Adrenal gland (tissue), 12 donors: ENCODE data around the gene SPATS1. TPM values are rescaled to one million over a fixed set of nuclear protein-coding genes. Genes with fewer than 3 reads are reported as not detected.
A peak's percentile ranks its signal among the peaks of the same experiment; 100 is the strongest.

Experiments
- DNase-seq, 7 donors: peaks; one replicate each; pipeline ENCODE4 v3.0.0-alpha.2; 2019 to 2020
- H3K27ac ChIP-seq, 5 donors: fragments of 200-600 bp; sonication (generic) in 4 of 5; 1 replicate in 3 of 5; 2 replicates in 2 of 5; pipeline versions ENCODE4 v1.5.1 to v1.8.0; 2016 to 2020; ENCODE audit warnings: mild to moderate bottlenecking in 1 of 5
- H3K27me3 ChIP-seq: fragments of 200-600 bp; 2 replicates; pipeline ENCODE4 v1.8.0; 2021
- H3K36me3 ChIP-seq, 2 donors: fragments of 200-600 bp; replicated peaks in 1 of 2; 1 replicate in 1 of 2; 2 replicates in 1 of 2; pipeline versions ENCODE4 v1.5.1 to v1.8.0; 2018 to 2022
- H3K4me1 ChIP-seq, 2 donors: fragments of 200-600 bp; replicated peaks in 1 of 2; 1 replicate in 1 of 2; 2 replicates in 1 of 2; pipeline versions ENCODE4 v1.5.1 to v1.8.0; 2018 to 2021
- H3K4me3 ChIP-seq, 4 donors: fragments of 200-600 bp; sonication (generic) in 3 of 4; one replicate each; pipeline ENCODE4 v1.5.1; 2016 to 2018
- H3K9me3 ChIP-seq, 3 donors: fragments of 200-600 bp; sonication (generic) in 1 of 3; replicated peaks in 1 of 3; 1 replicate in 2 of 3; 2 replicates in 1 of 3; pipeline versions ENCODE4 v1.5.1 to v1.8.0; 2016 to 2021
- POLR2A ChIP-seq, 2 donors: fragments of 450-650 bp; IDR thresholded peaks; one replicate each; pipeline ENCODE4 v1.6.1; 2017; ENCODE audit warnings: antibody characterized with exemption in 2 of 2, mild to moderate bottlenecking in 2 of 2, moderate library complexity in 1 of 2
- WGBS, 4 donors: extraction: QIAGEN DNeasy Blood & Tissue Kit in 2 of 4; methylation state at CpG; one replicate each; pipeline versions ENCODE4 v1.1.5 to v1.1.7; 2013 to 2017; 5-methylcytosine and 5-hydroxymethylcytosine counted together
- intact Hi-C, 2 donors: fragments of 100-400 bp; cut with DNase I; formaldehyde crosslinking; loops; one replicate each; pipeline versions ENCODE4 v1.14.1 to v1.15.0; 2022 to 2023
- polyA plus RNA-seq, 3 donors: library from polyadenylated mRNA; stranded (reverse); fragments of 200-250 nt in 2 of 3; fragments of 350-450 nt in 1 of 3; fragmentation: Illumina TruSeq in 1 of 3; extraction: RNeasy Lipid Tissue Mini Kit (QIAGEN cat#74804) in 1 of 3; gene quantifications; one replicate each; pipeline ENCODE4 v1.2.3, GENCODE V29; 2013 to 2014
- total RNA-seq, 9 donors: library from RNA; depleted of rRNA in 4 of 9; stranded (reverse); fragments of >200 nt in 4 of 9; fragments of 120-200 nt in 1 of 9; fragmentation: NEBNext Ultra II Directional in 1 of 9; extraction: Animal tissue kit (Norgen Biotek cat#: 25700) in 1 of 9; gene quantifications; one replicate each; pipeline versions ENCODE4 v1.1.0 to v1.2.4, GENCODE V29; 2013 to 2023
- TF ChIP-seq, protein P1 (sequence below), 6 experiments: fragments of 450-650 bp in 4 of 6; fragments of 200-600 bp in 2 of 6; sonication (generic) in 1 of 6; IDR thresholded peaks; 1 replicate in 5 of 6; 2 replicates in 1 of 6; pipeline versions ENCODE4 v1.5.1 to v1.8.0; 2016 to 2021; ENCODE audit warnings: antibody characterized with exemption in 6 of 6, mild to moderate bottlenecking in 2 of 6, moderate library complexity in 1 of 6
- donor health status: healthy with polysubstance abuse.
- donor health status: Bipolar disorder and iron deficiency.
- donor health status: DM: yes; HTN: yes; CAD: no.
- donor health status: DM: no; HTN: no; CAD: no.
- donor health status: DM: no; HTN: no; CAD: no.
- donor health status: DM: yes; HTN: yes; CAD: no.

Gene SPATS1
- total and polyA plus RNA-seq, 12 donors: 0.15 TPM; not detected in 11

DNA sequence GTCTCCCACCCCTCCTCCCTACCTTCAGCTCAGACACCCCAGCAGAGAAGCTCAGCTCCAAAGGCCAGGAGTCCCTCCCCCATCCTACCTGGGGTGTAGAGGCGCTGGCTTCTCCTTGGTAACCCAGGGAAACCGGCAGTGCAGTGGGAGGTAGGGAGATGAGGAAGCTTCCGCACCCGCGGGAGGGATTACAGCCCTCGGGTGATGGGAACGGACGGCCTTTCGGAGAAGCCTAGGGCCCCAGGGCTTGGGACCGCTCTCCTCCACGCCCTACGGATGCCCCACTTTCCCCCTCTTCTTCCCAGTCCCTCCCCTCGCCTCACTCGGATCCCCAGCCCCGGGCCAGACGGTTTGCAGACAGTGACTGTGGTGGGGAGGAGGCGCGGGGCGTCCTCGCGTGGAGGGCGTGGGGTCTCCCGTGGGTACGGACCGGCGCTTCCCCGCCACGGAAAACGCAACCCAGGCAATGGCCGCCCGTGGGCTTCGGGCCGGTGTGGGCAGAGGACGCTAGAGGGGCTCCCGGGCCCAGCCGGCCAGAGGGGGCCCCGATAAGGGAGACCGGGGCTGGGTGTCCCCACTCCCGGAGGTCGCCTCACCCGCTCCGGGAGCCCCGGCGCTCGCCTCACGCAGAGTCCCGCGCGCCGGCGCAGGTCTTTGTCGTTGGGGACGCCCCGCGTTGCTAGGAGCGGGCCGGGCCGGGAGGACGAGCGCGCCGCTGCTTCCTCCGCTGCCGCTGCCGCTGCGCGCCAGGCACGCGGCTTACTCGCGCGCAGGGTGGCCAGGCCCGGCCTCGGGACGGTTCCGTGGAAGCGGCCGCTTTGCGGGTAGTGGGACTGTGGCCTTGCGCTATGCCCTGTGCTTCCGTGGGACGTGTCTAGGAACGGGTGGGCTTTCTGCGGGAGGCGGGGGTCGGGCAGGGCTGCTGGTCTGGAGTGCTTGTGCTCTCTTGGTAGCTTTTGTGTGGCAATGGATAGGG lies 45.1 kb upstream of the SPATS1 start:
- H3K4me1 ChIP-seq: peaks cover 8 to 14% of the 10 kb centered on the region in 2 donors
- peaks cover 14% of the 10 kb centered on the region for H3K27me3 ChIP-seq
- no peak overlapping the region for H3K27ac ChIP-seq
- peaks cover 0 to 7% of the 10 kb centered on the region in 2 donors for H3K36me3 ChIP-seq
- 0 to 16% (median 0%) methylated on average over 5 to 86 of the region's 86 CpGs for WGBS, 4 donors
- intact Hi-C loops: no loop called here
- DNase-seq: peak in 5 of 7 donors; percentile 30 to 63 (median 46)
- TF ChIP-seq POLR2A (IDR thresholded peaks at IDR 0.05): no peak
- TF ChIP-seq, protein P1, sequence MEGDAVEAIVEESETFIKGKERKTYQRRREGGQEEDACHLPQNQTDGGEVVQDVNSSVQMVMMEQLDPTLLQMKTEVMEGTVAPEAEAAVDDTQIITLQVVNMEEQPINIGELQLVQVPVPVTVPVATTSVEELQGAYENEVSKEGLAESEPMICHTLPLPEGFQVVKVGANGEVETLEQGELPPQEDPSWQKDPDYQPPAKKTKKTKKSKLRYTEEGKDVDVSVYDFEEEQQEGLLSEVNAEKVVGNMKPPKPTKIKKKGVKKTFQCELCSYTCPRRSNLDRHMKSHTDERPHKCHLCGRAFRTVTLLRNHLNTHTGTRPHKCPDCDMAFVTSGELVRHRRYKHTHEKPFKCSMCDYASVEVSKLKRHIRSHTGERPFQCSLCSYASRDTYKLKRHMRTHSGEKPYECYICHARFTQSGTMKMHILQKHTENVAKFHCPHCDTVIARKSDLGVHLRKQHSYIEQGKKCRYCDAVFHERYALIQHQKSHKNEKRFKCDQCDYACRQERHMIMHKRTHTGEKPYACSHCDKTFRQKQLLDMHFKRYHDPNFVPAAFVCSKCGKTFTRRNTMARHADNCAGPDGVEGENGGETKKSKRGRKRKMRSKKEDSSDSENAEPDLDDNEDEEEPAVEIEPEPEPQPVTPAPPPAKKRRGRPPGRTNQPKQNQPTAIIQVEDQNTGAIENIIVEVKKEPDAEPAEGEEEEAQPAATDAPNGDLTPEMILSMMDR (IDR thresholded peaks at IDR 0.05): no peak
- H3K4me3 ChIP-seq: peak overlapping the region in 2 of 4 donors; percentile 26 to 55
- no peaks in the 10 kb centered on the region for H3K9me3 ChIP-seq

GRCh38 chr6:44298055-44298803 lies 44.2 kb upstream of the SPATS1 start:
- Histone ChIP-seq H3K27me3 (peaks cover 14% of the 10 kb centered on the region), H3K27ac (no peak overlapping the region), H3K4me1 (peaks cover 8 to 18% of the 10 kb centered on the region in 2 donors), H3K4me3 (no peak overlapping the region), H3K9me3 (no peaks in the 10 kb centered on the region), H3K36me3 (peaks cover 0 to 15% of the 10 kb centered on the region in 2 donors)
- intact Hi-C loops: no loop called here
- TF ChIP-seq, protein P1 (IDR thresholded peaks at IDR 0.05): no peak
- TF ChIP-seq POLR2A (IDR thresholded peaks at IDR 0.05): no peak
- DNase-seq: no peak
- 33 to 51% (median 35%) methylated on average over 16 to 20 of the region's 20 CpGs for WGBS, 4 donors

GRCh38 chr6:44298864-44299263 lies 43.6 kb upstream of the SPATS1 start:
- H3K4me3 ChIP-seq: no peak overlapping the region
- H3K4me1 ChIP-seq: peaks cover 8 to 18% of the 10 kb centered on the region in 2 donors
- peaks cover 14% of the 10 kb centered on the region for H3K27me3 ChIP-seq
- no peaks in the 10 kb centered on the region for H3K9me3 ChIP-seq
- peaks cover 0 to 21% of the 10 kb centered on the region in 2 donors for H3K36me3 ChIP-seq
- intact Hi-C loops: no loop called here
- no peak for DNase-seq
- TF ChIP-seq POLR2A (IDR thresholded peaks at IDR 0.05): no peak
- TF ChIP-seq, protein P1 (IDR thresholded peaks at IDR 0.05): no peak
- H3K27ac ChIP-seq: no peak overlapping the region
- 75 to 91% (median 85%) methylated on average over 3 of the region's 3 CpGs for WGBS, 4 donors

DNA sequence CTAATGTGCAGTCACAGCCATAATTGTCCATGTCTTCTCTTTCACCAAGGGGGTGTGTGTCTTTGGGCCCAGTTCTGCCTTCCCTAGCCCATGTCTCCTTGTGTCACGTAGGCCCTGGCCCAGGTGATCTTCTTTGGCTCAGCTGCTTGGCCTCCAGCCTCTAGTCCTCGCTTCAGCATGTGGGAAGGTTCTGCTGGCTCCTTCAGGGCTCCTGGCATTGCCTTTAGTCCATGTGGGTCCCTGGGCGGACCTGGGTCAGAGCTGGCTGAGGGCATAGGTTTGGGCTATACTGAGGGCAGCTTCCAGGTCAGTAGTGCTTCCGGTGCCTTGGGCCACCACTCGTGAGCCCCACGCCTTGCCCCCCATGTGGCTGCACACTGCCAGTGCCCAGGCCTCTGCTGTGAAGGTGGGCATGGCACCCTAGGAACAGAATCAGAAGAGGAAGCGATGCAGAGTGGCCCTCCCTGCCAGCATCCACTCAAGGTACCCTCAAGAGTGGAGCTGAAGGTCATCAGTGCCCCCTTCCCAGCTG lies 42.1 kb upstream of the SPATS1 start:
- no peak for DNase-seq
- no peak overlapping the region for H3K27ac ChIP-seq
- WGBS, 4 donors: 46 to 91% (median 84%) methylated on average over 2 to 7 of the region's 7 CpGs
- intact Hi-C loops: no loop called here
- no peaks in the 10 kb centered on the region for H3K9me3 ChIP-seq
- no peak overlapping the region for H3K4me3 ChIP-seq
- H3K4me1 ChIP-seq: peaks cover 8 to 18% of the 10 kb centered on the region in 2 donors
- H3K36me3 ChIP-seq: peaks cover 0 to 36% of the 10 kb centered on the region in 2 donors
- TF ChIP-seq, protein P1 (IDR thresholded peaks at IDR 0.05): no peak
- no peak for TF ChIP-seq POLR2A (IDR thresholded peaks at IDR 0.05)
- H3K27me3 ChIP-seq: peaks cover 8% of the 10 kb centered on the region
